WI38 (cell line): ENCODE measurements around the gene FAM151A.

Experiments used
- H3K4me3 ChIP-seq: 2 replicates; pipeline ENCODE4 v1.5.1; 2011; ENCODE audit warnings: low read depth, mild to moderate bottlenecking, control low read depth, low read length
- TF ChIP-seq, protein P1 (sequence below): IDR thresholded peaks from 2 replicates; pipeline ENCODE4 v1.5.1; 2012; ENCODE audit warnings: low read depth, mild to moderate bottlenecking, control low read depth, low read length

FAM151A gene

GRCh38 chr1:54582566-54583306, 40.6 kb downstream of the FAM151A start:
- no peak overlapping the region for H3K4me3 ChIP-seq
- TF ChIP-seq, protein P1, sequence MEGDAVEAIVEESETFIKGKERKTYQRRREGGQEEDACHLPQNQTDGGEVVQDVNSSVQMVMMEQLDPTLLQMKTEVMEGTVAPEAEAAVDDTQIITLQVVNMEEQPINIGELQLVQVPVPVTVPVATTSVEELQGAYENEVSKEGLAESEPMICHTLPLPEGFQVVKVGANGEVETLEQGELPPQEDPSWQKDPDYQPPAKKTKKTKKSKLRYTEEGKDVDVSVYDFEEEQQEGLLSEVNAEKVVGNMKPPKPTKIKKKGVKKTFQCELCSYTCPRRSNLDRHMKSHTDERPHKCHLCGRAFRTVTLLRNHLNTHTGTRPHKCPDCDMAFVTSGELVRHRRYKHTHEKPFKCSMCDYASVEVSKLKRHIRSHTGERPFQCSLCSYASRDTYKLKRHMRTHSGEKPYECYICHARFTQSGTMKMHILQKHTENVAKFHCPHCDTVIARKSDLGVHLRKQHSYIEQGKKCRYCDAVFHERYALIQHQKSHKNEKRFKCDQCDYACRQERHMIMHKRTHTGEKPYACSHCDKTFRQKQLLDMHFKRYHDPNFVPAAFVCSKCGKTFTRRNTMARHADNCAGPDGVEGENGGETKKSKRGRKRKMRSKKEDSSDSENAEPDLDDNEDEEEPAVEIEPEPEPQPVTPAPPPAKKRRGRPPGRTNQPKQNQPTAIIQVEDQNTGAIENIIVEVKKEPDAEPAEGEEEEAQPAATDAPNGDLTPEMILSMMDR: no peak

GRCh38 chr1:54581621-54582035, 41.7 kb downstream of the FAM151A start:
- TF ChIP-seq, protein P1: no peak
- H3K4me3 ChIP-seq: no peak overlapping the region

DNA sequence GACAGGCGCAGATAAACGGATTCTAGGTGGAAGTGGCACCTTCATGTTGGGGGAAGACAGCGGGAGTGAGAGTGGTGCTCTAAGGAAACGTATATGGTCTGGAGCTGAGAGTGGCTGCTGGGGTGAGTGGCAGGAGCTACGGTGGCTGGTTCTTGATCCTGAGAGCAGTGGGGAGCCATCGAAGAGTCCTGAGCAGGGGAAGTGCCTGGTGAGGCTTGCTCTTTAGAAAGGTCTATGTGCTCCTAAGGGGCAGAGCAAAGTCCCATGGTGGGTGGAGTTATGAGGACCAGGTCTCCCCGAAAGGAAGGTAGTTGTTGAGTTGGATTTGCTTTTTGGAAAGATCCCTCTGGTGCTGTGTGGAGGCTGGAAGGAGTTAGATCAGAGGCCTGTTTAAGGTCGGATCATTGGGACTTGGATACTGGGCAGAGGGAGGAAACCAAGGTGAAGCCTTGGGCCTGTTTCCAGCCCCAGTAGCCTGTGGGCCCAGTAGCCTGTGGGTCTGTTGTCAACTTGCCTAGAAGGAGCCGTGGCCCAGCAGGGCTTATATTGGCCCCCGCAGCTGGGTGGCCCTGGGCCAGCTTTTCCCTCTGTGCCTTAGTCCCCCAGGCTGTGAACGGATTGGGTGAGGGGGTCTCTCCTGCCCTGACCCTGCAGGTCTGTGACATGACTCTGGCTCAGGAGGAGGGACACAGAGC, 42.3 kb downstream of the FAM151A start:
- no peak overlapping the region for H3K4me3 ChIP-seq
- TF ChIP-seq, protein P1: no peak

DNA sequence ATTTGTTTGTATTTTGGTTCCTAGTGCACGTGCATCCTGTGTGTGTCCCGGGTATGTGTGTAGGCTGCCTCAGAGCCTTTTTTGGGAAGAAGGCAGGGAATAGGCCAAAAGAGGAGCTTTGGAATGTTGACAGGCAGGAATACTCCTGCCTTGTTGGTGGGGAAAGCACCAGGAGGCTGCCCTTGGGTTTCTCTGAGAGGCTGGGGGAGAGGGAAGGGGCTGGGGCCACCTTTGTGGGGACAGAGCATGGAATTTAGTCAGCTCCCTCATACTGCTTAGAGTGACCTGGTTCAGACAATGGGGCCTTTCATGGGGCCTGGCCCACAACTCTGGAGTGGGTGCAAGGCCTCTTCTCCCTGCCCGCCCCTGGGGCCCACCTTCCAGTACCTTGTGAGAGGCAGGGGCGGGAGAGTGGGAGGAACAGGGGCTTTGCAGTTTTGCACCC, 44.0 kb downstream of the FAM151A start:
- TF ChIP-seq, protein P1: no peak
- no peak overlapping the region for H3K4me3 ChIP-seq

GRCh38 chr1:54577612-54578011, 45.7 kb downstream of the FAM151A start:
- no peak overlapping the region for H3K4me3 ChIP-seq
- TF ChIP-seq, protein P1: no peak

DNA sequence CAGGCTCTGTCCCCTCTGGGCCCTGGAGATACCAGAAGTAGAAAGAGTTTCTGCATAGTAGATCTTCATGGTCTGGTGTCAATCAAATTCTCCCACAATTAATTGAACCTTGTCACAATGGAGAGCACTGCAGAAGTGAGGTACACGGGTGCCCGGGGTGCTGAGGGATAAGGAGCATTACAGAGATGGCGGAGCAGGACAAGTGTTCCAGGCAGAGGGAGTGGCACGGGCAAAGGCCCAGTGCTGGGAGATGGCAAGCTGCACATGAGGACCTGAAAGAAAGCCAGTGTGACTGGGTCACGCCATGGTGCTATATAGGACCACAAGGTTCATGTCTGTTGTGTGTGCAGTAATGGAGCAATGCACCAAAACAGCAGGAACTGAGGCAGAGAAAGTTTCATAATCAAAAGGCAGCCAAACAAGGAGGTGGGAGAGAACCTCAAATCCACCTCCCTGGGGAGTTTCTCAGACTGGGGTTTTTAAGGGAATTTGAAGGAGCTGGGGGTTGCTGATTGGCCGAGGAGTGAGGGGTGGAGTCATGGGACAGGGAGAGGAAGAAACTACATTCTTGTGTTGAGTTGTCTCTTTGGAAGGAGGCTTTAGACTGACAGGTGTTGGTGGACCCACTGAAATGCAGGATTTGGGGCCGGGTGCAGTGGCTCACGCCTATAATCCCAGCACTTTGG, 47.6 kb downstream of the FAM151A start:
- TF ChIP-seq, protein P1: no peak

More for the DNA sequence above, 47.6 kb downstream of the FAM151A start:
- H3K4me3 ChIP-seq: no peak overlapping the region
